B cell (primary cell): ENCODE results near the gene NT5M.

Experiments used
- EZH2 ChIP-seq: IDR thresholded peaks from 2 replicates; pipeline ENCODE4 v1.6.1; 2012; ENCODE audit warnings: borderline replicate concordance, low read depth, mild to moderate bottlenecking, moderate library complexity, low read length; ENCODE audit not compliant: insufficient read depth, poor library complexity, severe bottlenecking
- TF ChIP-seq, protein P1 (sequence below): fragments of 200-600 bp; IDR thresholded peaks from one replicate; pipeline ENCODE4 v1.8.0; 2022; ENCODE audit warnings: antibody characterized with exemption, mild to moderate bottlenecking

- TF ChIP-seq, protein P1, sequence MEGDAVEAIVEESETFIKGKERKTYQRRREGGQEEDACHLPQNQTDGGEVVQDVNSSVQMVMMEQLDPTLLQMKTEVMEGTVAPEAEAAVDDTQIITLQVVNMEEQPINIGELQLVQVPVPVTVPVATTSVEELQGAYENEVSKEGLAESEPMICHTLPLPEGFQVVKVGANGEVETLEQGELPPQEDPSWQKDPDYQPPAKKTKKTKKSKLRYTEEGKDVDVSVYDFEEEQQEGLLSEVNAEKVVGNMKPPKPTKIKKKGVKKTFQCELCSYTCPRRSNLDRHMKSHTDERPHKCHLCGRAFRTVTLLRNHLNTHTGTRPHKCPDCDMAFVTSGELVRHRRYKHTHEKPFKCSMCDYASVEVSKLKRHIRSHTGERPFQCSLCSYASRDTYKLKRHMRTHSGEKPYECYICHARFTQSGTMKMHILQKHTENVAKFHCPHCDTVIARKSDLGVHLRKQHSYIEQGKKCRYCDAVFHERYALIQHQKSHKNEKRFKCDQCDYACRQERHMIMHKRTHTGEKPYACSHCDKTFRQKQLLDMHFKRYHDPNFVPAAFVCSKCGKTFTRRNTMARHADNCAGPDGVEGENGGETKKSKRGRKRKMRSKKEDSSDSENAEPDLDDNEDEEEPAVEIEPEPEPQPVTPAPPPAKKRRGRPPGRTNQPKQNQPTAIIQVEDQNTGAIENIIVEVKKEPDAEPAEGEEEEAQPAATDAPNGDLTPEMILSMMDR: no peak
- no peak for TF ChIP-seq EZH2
These were observed 5.1 kb upstream of the NT5M start for GRCh38 chr17:17298108-17298507.
